HEK293 (cell line): ENCODE measurements around the gene ZSCAN10.

Experiments used
- CTCF ChIA-PET: fragments of 350-600 bp; formaldehyde crosslinking; extraction: SDS; loops from one replicate; lab custom pipeline; 2021; ENCODE audit warnings: antibody characterized with exemption; lab: Yijun Ruan, JAX
- POLR2A ChIA-PET: fragments of 300-600 bp; formaldehyde crosslinking; extraction: SDS; loops from one replicate; lab custom pipeline; 2020; ENCODE audit warnings: antibody characterized with exemption, inconsistent platforms; lab: Yijun Ruan, JAX
- H3K27ac ChIP-seq: fragments of 200-500 bp; sonication (Bioruptor generic); 2 replicates; pipeline ENCODE4 v1.5.1; 2014; ENCODE audit warnings: low read depth, low read length, control low read depth, inconsistent platforms; ENCODE audit errors: extremely low read depth
- H3K36me3 ChIP-seq, 2 experiments: fragments of 200-500 bp in 1 of 2; sonication (Bioruptor generic) in 1 of 2; 1 replicate in 1 of 2; 2 replicates in 1 of 2; pipeline ENCODE4 v1.5.1; 2014 to 2017; ENCODE audit warnings: inconsistent platforms in 2 of 2, low read length in 2 of 2; ENCODE audit not compliant: control insufficient read depth in 2 of 2, insufficient read depth in 1 of 2
- H3K4me1 ChIP-seq: fragments of 200-500 bp; sonication (Bioruptor generic); 2 replicates; pipeline ENCODE4 v1.5.1; 2014; ENCODE audit warnings: mild to moderate bottlenecking, low read length, inconsistent platforms; ENCODE audit not compliant: control insufficient read depth, insufficient read depth
- H3K4me3 ChIP-seq: 2 replicates; pipeline ENCODE4 v1.5.1; 2011; ENCODE audit warnings: low read depth, mild to moderate bottlenecking, control low read depth, low read length, moderate library complexity
- H3K9me3 ChIP-seq: fragments of 200-500 bp; sonication (Bioruptor generic); 2 replicates; pipeline ENCODE4 v1.5.1; 2014; ENCODE audit warnings: low read depth, low read length, inconsistent platforms; ENCODE audit not compliant: control insufficient read depth, insufficient read depth
- BCL11A ChIP-seq: fragments of 450-650 bp; formaldehyde crosslinking; IDR thresholded peaks from 2 replicates; pipeline ENCODE4 v1.5.1; 2016; ENCODE audit warnings: low read depth, missing biosample characterization, missing genetic modification characterization
- BCL6B ChIP-seq: fragments of 450-650 bp; formaldehyde crosslinking; IDR thresholded peaks from 2 replicates; pipeline ENCODE4 v1.5.1; 2017; ENCODE audit warnings: missing biosample characterization, missing genetic modification characterization
- SETDB1 ChIP-seq: IDR thresholded peaks from one replicate; pipeline ENCODE4 v1.6.1; 2017; ENCODE audit warnings: mild to moderate bottlenecking, low read length, moderate library complexity, mixed read lengths; ENCODE audit not compliant: insufficient read length
- SP2 ChIP-seq: fragments of 450-650 bp; formaldehyde crosslinking; IDR thresholded peaks from 2 replicates; pipeline ENCODE4 v1.5.1; 2016; ENCODE audit warnings: missing biosample characterization, missing genetic modification characterization
- ZBTB11 ChIP-seq: fragments of 450-650 bp; formaldehyde crosslinking; conservative IDR thresholded peaks from 2 replicates; pipeline ENCODE4 v1.5.1; 2016; ENCODE audit warnings: low read depth, missing biosample characterization, missing genetic modification characterization
- ZFP3 ChIP-seq: fragments of 450-650 bp; formaldehyde crosslinking; IDR thresholded peaks from 2 replicates; pipeline ENCODE4 v1.5.1; 2016; ENCODE audit warnings: low read depth, missing biosample characterization, missing genetic modification characterization
- ZNF148 ChIP-seq: fragments of 450-650 bp; formaldehyde crosslinking; IDR thresholded peaks from 2 replicates; pipeline ENCODE4 v1.5.0; 2017; ENCODE audit warnings: missing biosample characterization, missing genetic modification characterization, borderline replicate concordance
- ZNF18 ChIP-seq: fragments of 450-650 bp; formaldehyde crosslinking; IDR thresholded peaks from 2 replicates; pipeline ENCODE4 v1.5.1; 2016; ENCODE audit warnings: missing biosample characterization, missing genetic modification characterization
- ZNF223 ChIP-seq: fragments of 450-650 bp; formaldehyde crosslinking; IDR thresholded peaks from 2 replicates; pipeline ENCODE4 v1.5.1; 2016; ENCODE audit warnings: missing biosample characterization, missing genetic modification characterization
- ZNF23 ChIP-seq: fragments of 450-650 bp; formaldehyde crosslinking; IDR thresholded peaks from 2 replicates; pipeline ENCODE4 v1.5.1; 2016; ENCODE audit warnings: missing biosample characterization, missing genetic modification characterization, borderline replicate concordance
- ZNF311 ChIP-seq: fragments of 450-650 bp; formaldehyde crosslinking; IDR thresholded peaks from 2 replicates; pipeline ENCODE4 v1.5.1; 2017; ENCODE audit warnings: missing biosample characterization, missing genetic modification characterization, borderline replicate concordance
- ZNF366 ChIP-seq: fragments of 450-650 bp; formaldehyde crosslinking; conservative IDR thresholded peaks from 2 replicates; pipeline ENCODE4 v1.5.1; 2016; ENCODE audit warnings: missing biosample characterization, missing genetic modification characterization
- ZNF404 ChIP-seq: fragments of 450-650 bp; formaldehyde crosslinking; IDR thresholded peaks from 2 replicates; pipeline ENCODE4 v1.5.1; 2017; ENCODE audit warnings: missing biosample characterization, missing genetic modification characterization
- ZNF529 ChIP-seq: fragments of 450-650 bp; formaldehyde crosslinking; IDR thresholded peaks from 2 replicates; pipeline ENCODE4 v1.5.1; 2017; ENCODE audit warnings: missing genetic modification characterization, missing biosample characterization; ENCODE audit not compliant: insufficient replicate concordance
- ZNF677 ChIP-seq: fragments of 450-650 bp; IDR thresholded peaks from 2 replicates; pipeline ENCODE4 v1.5.0; 2018; ENCODE audit warnings: missing biosample characterization, mild to moderate bottlenecking, missing genetic modification characterization, moderate library complexity
- ZNF776 ChIP-seq: fragments of 450-650 bp; formaldehyde crosslinking; IDR thresholded peaks from 2 replicates; pipeline ENCODE4 v1.5.0; 2017; ENCODE audit warnings: missing biosample characterization, missing genetic modification characterization, borderline replicate concordance
- ZNF791 ChIP-seq: fragments of 450-650 bp; formaldehyde crosslinking; IDR thresholded peaks from 2 replicates; pipeline ENCODE4 v1.5.1; 2016; ENCODE audit warnings: missing biosample characterization, missing genetic modification characterization
- TF ChIP-seq, protein P1 (sequence below): fragments of 450-650 bp; formaldehyde crosslinking; IDR thresholded peaks from 2 replicates; pipeline ENCODE4 v1.5.1; 2017; ENCODE audit warnings: missing biosample characterization, missing genetic modification characterization
- TF ChIP-seq, protein P2 (sequence below): fragments of 450-650 bp; formaldehyde crosslinking; optimal IDR thresholded peaks from 2 replicates; pipeline ENCODE3; 2016; ENCODE audit warnings: missing biosample characterization, mild to moderate bottlenecking, missing genetic modification characterization

ZSCAN10 gene

GRCh38 chr16:3099732-3100499 lies 822 bp upstream of the ZSCAN10 start (continued):
- TF ChIP-seq SETDB1 (no peak), ZNF677 (tag by site-specific recombination) (no peak), BCL11A (tag by site-specific recombination) (no peak), ZNF791 (tag by site-specific recombination) (no peak), BCL6B (no peak), ZNF776 (tag by site-specific recombination) (no peak), ZBTB11 (tag by site-specific recombination) (no peak), ZNF311 (tag by site-specific recombination) (no peak)
- TF ChIP-seq, protein P1, sequence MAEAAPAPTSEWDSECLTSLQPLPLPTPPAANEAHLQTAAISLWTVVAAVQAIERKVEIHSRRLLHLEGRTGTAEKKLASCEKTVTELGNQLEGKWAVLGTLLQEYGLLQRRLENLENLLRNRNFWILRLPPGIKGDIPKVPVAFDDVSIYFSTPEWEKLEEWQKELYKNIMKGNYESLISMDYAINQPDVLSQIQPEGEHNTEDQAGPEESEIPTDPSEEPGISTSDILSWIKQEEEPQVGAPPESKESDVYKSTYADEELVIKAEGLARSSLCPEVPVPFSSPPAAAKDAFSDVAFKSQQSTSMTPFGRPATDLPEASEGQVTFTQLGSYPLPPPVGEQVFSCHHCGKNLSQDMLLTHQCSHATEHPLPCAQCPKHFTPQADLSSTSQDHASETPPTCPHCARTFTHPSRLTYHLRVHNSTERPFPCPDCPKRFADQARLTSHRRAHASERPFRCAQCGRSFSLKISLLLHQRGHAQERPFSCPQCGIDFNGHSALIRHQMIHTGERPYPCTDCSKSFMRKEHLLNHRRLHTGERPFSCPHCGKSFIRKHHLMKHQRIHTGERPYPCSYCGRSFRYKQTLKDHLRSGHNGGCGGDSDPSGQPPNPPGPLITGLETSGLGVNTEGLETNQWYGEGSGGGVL (tag by site-specific recombination): no peak
- TF ChIP-seq, all 188 proteins: peak for 17

- Histone ChIP-seq H3K4me1 (peaks cover 3% of the 10 kb centered on the region), H3K27ac (no peak overlapping the region), H3K36me3 (no peaks in the 10 kb centered on the region), H3K9me3 (no peaks in the 10 kb centered on the region), H3K4me3 (no peak overlapping the region)
- TF ChIP-seq ZNF148 (tag by site-specific recombination): no peak
- TF ChIP-seq ZNF23 (tag by site-specific recombination): no peak
- ChIA-PET POLR2A (interaction anchor here (1.3 to 1.8 kb wide), 2 partner anchors 40 to 51 kb away, joined by 4 to 5 read pairs; no protein-coding TSS in a partner anchor), CTCF (interaction anchor here (0.6 to 3.6 kb wide), 4 partner anchors 30 to 68 kb away, joined by 3 to 16 read pairs (median 4); no protein-coding TSS in a partner anchor)
Observed at GRCh38 chr16:3099395-3099731, 269 bp upstream of the ZSCAN10 start.

- Histone ChIP-seq H3K27ac (no peak overlapping the region), H3K9me3 (no peaks in the 10 kb centered on the region), H3K4me3 (no peak overlapping the region), H3K36me3 (no peaks in the 10 kb centered on the region), H3K4me1 (peaks cover 3% of the 10 kb centered on the region)
- CTCF ChIA-PET: interaction anchor here (0.7 to 3.8 kb wide), 6 partner anchors 17 to 725 kb away, joined by 3 to 38 read pairs (median 5); no protein-coding TSS in a partner anchor
- POLR2A ChIA-PET: interaction anchor here (1.0 kb wide), 1 partner anchor 14 kb away, joined by 4 read pairs; no protein-coding TSS in a partner anchor
- TF ChIP-seq, protein P2, sequence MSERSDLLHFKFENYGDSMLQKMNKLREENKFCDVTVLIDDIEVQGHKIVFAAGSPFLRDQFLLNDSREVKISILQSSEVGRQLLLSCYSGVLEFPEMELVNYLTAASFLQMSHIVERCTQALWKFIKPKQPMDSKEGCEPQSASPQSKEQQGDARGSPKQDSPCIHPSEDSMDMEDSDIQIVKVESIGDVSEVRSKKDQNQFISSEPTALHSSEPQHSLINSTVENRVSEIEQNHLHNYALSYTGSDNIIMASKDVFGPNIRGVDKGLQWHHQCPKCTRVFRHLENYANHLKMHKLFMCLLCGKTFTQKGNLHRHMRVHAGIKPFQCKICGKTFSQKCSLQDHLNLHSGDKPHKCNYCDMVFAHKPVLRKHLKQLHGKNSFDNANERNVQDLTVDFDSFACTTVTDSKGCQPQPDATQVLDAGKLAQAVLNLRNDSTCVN: no peak
- TF ChIP-seq ZFP3 (tag by site-specific recombination): no peak
- TF ChIP-seq ZNF18 (tag by site-specific recombination): no peak
- TF ChIP-seq ZNF404 (tag by site-specific recombination): no peak
- TF ChIP-seq ZNF529 (tag by site-specific recombination): no peak
- TF ChIP-seq ZNF223 (tag by site-specific recombination): no peak
- no peak for TF ChIP-seq SP2 (tag by site-specific recombination)
- TF ChIP-seq ZNF311 (tag by site-specific recombination): no peak
- TF ChIP-seq ZNF366 (tag by site-specific recombination): no peak
Observed at GRCh38 chr16:3097266-3097665, 1.8 kb downstream of the ZSCAN10 start.
